Adrenal gland (tissue), 5 donors: Measurements from ENCODE around the gene MTCL3.

Source experiments
- CTCF ChIP-seq, 6 experiments: fragments of 450-650 bp in 4 of 6; fragments of 200-600 bp in 2 of 6; sonication (generic) in 1 of 6; IDR thresholded peaks; 1 replicate in 5 of 6; 2 replicates in 1 of 6; pipeline versions ENCODE4 v1.5.1 to v1.8.0; 2016 to 2021; ENCODE audit warnings: antibody characterized with exemption in 6 of 6, mild to moderate bottlenecking in 2 of 6, moderate library complexity in 1 of 6
- POLR2A ChIP-seq, 2 donors: fragments of 450-650 bp; IDR thresholded peaks; one replicate each; pipeline ENCODE4 v1.6.1; 2017; ENCODE audit warnings: antibody characterized with exemption in 2 of 2, mild to moderate bottlenecking in 2 of 2, moderate library complexity in 1 of 2
- donor health status: DM: no; HTN: no; CAD: no.

GRCh38 chr6:127446356-127446755 lies 72.8 kb downstream of the MTCL3 start:
- TF ChIP-seq CTCF (IDR thresholded peaks at IDR 0.05) (no peak), POLR2A (IDR thresholded peaks at IDR 0.05) (no peak)
